Measurements from ENCODE around the gene SIGLEC1. TPM values are rescaled to one million over a fixed set of nuclear protein-coding genes. Genes with fewer than 3 reads are reported as not detected.

The SIGLEC1 gene
- total RNA-seq, 3 donors from 2014 or later: 0.05 TPM

Other genes with a start within 250 kb of the SIGLEC1 start
- gene ATRN, start 241.6 kb downstream of the SIGLEC1 start, total RNA-seq: 10 to 100 TPM; 12.3 to 12.5 (median 12.3) TPM
- gene GFRA4, start 49.2 kb downstream of the SIGLEC1 start, total RNA-seq: not detected
- gene ADAM33, start 30.6 kb downstream of the SIGLEC1 start, total RNA-seq: not detected
- under 1 TPM in 1 of 3 donors, not detected in 2; 0.08 TPM for gene HSPA12B, start 20.1 kb upstream of the SIGLEC1 start, total RNA-seq
- gene ADISSP, start 55.2 kb upstream of the SIGLEC1 start, total RNA-seq: 100 to 1,000 TPM in 1 of 3 donors, 10 to 100 TPM in 2; 63.3 to 102 (median 84.2) TPM
- gene SPEF1, start 68.8 kb upstream of the SIGLEC1 start, total RNA-seq: under 1 TPM in 1 of 3 donors, not detected in 2; 0.18 TPM
- 10 to 100 TPM; 77.9 to 91.4 (median 89.2) TPM for gene CENPB, start 74.1 kb upstream of the SIGLEC1 start, total RNA-seq
- gene CDC25B, start 83.7 kb upstream of the SIGLEC1 start, total RNA-seq: 10 to 100 TPM; 32.8 to 40.8 (median 34.7) TPM
- gene AP5S1, start 107.9 kb upstream of the SIGLEC1 start, total RNA-seq: 10 to 100 TPM; 14.2 to 17.3 (median 14.7) TPM
- gene MAVS, start 134.2 kb upstream of the SIGLEC1 start, total RNA-seq: 10 to 100 TPM; 25.5 to 26.2 (median 25.6) TPM
- gene PANK2, start 176.8 kb upstream of the SIGLEC1 start, total RNA-seq: 10 to 100 TPM; 32.9 to 37.3 (median 34.1) TPM

Data from activated T-cell treated with anti-CD3 and anti-CD28 coated beads, Interleukin-2, amount 50 U/mL, for 4 hours (primary cell).